GM12801 (cell line): ENCODE measurements around the gene HSPH1.

Experiments used
- CTCF ChIP-seq: IDR thresholded peaks from one replicate; pipeline ENCODE4 v1.5.1; 2011; ENCODE audit warnings: control low read depth; ENCODE audit not compliant: insufficient read length; ENCODE audit errors: extremely low read depth

Gene HSPH1

GRCh38 chr13:31115616-31116015 is 46.1 kb downstream of the HSPH1 start:
- TF ChIP-seq CTCF = no peak

- TF ChIP-seq CTCF = no peak
These were observed 47.1 kb downstream of the HSPH1 start for GRCh38 chr13:31114641-31115040.

- no peak for TF ChIP-seq CTCF
These were observed 50.6 kb downstream of the HSPH1 start for GRCh38 chr13:31111136-31111535.

- TF ChIP-seq CTCF = no peak
These were observed 51.1 kb downstream of the HSPH1 start for GRCh38 chr13:31110617-31111016.

- TF ChIP-seq CTCF = no peak
These were observed 51.5 kb downstream of the HSPH1 start for GRCh38 chr13:31110169-31110568.

GRCh38 chr13:31107109-31107508 is 54.6 kb downstream of the HSPH1 start:
- TF ChIP-seq CTCF = no peak

GRCh38 chr13:31105856-31106255 is 55.8 kb downstream of the HSPH1 start:
- TF ChIP-seq CTCF = no peak
